Mammary epithelial cell (primary cell): Measurements from ENCODE around the gene DPP8.
A peak's percentile ranks its signal among the peaks of the same experiment; 100 is the strongest.

Source experiments
- CTCF ChIP-seq, 2 donors: IDR thresholded peaks in 1 of 2; conservative IDR thresholded peaks in 1 of 2; 2 replicates each; pipeline ENCODE4 v1.5.1; 2011 to 2012; ENCODE audit warnings: inconsistent platforms in 2 of 2, low read length in 2 of 2, mild to moderate bottlenecking in 2 of 2, control low read depth in 1 of 2, low read depth in 1 of 2; ENCODE audit not compliant: insufficient read depth in 1 of 2; ENCODE audit errors: extremely low read depth in 1 of 2
- EZH2 ChIP-seq: IDR thresholded peaks from 2 replicates; pipeline ENCODE4 v1.6.1; 2012; ENCODE audit warnings: low read length, inconsistent platforms, borderline replicate concordance

GRCh38 chr15:65516997-65517865, at the start of gene DPP8:
- peak; percentile 96 to 97 for TF ChIP-seq CTCF (conservative IDR thresholded peaks at IDR 0.05 in 1 of 2, IDR thresholded peaks at IDR 0.05 in 1 of 2; ENCODE audit: extremely low read depth in 1 of 2, insufficient read depth in 1 of 2, low read depth in 1 of 2, low read length in 2 of 2)
- no peak for TF ChIP-seq EZH2
